RWPE1 (cell line): ENCODE results near the gene LMTK3.

Experiments
- CTCF ChIA-PET: fragments of 350-600 bp; sonication (Branson Sonifier 250); formaldehyde crosslinking; extraction: SDS; loops from one replicate; lab custom pipeline; 2021; lab: Yijun Ruan, JAX
- POLR2A ChIA-PET: fragments of 400-600 bp; formaldehyde crosslinking; extraction: SDS; loops from one replicate; lab custom pipeline; 2020; ENCODE audit warnings: antibody characterized with exemption; ENCODE audit not compliant: low non-redundant PET; lab: Yijun Ruan, JAX
- DNase-seq: peaks from one replicate; pipeline ENCODE4 v3.0.0; 2012; ENCODE audit warnings: low spot score
- H3K27ac ChIP-seq: fragments of 450-650 bp; 2 replicates; pipeline ENCODE4 v1.5.1; 2017
- TF ChIP-seq, protein P1 (sequence below): fragments of 450-650 bp; conservative IDR thresholded peaks from 2 replicates; pipeline ENCODE4 v1.5.1; 2017; ENCODE audit warnings: low read depth, mild to moderate bottlenecking

LMTK3 gene, protein sequence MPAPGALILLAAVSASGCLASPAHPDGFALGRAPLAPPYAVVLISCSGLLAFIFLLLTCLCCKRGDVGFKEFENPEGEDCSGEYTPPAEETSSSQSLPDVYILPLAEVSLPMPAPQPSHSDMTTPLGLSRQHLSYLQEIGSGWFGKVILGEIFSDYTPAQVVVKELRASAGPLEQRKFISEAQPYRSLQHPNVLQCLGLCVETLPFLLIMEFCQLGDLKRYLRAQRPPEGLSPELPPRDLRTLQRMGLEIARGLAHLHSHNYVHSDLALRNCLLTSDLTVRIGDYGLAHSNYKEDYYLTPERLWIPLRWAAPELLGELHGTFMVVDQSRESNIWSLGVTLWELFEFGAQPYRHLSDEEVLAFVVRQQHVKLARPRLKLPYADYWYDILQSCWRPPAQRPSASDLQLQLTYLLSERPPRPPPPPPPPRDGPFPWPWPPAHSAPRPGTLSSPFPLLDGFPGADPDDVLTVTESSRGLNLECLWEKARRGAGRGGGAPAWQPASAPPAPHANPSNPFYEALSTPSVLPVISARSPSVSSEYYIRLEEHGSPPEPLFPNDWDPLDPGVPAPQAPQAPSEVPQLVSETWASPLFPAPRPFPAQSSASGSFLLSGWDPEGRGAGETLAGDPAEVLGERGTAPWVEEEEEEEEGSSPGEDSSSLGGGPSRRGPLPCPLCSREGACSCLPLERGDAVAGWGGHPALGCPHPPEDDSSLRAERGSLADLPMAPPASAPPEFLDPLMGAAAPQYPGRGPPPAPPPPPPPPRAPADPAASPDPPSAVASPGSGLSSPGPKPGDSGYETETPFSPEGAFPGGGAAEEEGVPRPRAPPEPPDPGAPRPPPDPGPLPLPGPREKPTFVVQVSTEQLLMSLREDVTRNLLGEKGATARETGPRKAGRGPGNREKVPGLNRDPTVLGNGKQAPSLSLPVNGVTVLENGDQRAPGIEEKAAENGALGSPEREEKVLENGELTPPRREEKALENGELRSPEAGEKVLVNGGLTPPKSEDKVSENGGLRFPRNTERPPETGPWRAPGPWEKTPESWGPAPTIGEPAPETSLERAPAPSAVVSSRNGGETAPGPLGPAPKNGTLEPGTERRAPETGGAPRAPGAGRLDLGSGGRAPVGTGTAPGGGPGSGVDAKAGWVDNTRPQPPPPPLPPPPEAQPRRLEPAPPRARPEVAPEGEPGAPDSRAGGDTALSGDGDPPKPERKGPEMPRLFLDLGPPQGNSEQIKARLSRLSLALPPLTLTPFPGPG (N-terminal part only)

DNA sequence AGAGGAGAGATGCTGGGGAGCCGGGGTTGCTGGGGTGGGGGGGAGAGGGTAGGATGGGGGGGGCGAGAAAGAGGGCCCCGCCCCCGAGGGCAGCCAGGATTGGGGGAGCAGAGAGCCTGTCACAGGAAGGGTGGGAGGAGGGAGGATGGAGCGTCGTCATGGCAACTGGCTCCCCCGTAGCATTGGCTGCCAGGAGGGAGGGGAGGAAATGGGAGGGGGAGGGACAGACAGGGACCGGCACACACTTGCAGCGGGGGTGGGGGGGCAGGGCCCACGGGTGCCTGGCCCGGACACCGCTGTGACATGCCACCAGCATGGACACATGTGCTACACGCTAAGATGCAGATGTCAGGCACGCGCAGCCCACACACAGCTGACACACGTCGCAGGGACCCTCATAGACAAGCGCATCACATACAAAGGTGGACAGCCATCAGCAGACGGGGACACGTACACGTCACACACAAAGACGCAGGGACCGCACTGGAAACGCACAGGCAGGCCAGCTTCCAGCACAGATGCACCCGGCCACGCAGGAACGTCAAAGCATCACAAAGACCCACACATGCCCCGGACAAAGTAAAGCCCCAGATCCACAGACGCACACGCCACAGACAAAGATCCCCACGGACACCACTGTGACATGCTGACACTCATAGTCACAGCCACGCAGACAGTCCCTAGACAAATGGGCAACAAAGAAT is at the start of gene LMTK3:
TSS of gene LMTK3 (minus strand) at position 36 of the 704 bp plus-strand sequence. CDS start 259 bp downstream, outside the sequence.
- POLR2A ChIA-PET, result no interaction called here
- no peak within 1 kb of the TSS for H3K27ac ChIP-seq
- TF ChIP-seq, protein P1, sequence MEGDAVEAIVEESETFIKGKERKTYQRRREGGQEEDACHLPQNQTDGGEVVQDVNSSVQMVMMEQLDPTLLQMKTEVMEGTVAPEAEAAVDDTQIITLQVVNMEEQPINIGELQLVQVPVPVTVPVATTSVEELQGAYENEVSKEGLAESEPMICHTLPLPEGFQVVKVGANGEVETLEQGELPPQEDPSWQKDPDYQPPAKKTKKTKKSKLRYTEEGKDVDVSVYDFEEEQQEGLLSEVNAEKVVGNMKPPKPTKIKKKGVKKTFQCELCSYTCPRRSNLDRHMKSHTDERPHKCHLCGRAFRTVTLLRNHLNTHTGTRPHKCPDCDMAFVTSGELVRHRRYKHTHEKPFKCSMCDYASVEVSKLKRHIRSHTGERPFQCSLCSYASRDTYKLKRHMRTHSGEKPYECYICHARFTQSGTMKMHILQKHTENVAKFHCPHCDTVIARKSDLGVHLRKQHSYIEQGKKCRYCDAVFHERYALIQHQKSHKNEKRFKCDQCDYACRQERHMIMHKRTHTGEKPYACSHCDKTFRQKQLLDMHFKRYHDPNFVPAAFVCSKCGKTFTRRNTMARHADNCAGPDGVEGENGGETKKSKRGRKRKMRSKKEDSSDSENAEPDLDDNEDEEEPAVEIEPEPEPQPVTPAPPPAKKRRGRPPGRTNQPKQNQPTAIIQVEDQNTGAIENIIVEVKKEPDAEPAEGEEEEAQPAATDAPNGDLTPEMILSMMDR, result no peak
- CTCF ChIA-PET, result interaction anchor here (0.7 kb wide), 1 partner anchor 96 kb away, joined by 3 read pairs; no protein-coding TSS in a partner anchor
- DNase-seq, result peak; percentile 50

DNA sequence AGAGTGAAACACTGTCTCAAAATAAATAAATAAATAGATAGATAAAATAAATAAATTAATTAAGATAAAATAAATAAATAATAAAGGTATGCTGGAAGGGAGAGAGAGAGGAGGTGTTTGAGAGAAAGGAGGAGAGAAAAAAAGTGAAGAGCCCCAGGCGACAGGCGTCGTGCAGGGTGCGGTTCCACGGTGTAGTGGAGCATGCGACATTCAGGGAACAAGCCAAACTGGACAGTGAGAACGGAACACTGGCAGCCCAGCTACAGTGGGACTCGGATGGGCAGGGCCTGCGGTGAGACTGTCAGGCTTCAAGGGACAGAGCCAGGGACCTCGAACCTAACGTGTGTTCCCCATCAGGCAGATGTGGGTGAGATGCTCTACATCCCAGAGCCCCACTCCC is 49.8 kb upstream of the LMTK3 start:
- DNase-seq, result no peak
- ChIA-PET CTCF (no interaction called here), POLR2A (no interaction called here)
- TF ChIP-seq, protein P1, result no peak
- no peak overlapping the region for H3K27ac ChIP-seq

DNA sequence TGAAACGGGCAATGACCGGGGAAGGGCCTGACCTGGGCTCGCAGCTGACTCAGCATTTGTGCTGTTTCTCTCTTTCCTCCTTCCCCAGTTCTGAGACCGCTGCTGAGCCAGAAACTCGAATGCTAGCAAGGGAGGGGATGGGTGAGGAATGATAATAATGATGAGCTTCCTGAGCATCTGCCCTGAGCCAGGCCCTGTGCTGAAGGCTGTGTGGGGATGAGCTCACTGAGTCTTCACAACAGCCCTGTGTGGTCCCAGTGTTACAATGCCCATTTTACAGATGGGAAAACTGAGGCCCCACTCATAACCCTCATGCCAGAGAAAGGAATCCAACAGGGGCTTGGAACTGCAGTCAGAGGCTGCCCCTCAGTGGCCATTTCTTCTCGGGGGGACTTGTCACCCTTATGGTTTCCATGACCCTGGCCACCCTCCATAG is 48.5 kb upstream of the LMTK3 start:
- TF ChIP-seq, protein P1, result no peak
- H3K27ac ChIP-seq, result no peak overlapping the region
- no peak for DNase-seq
- ChIA-PET POLR2A (no interaction called here), CTCF (interaction anchor here (1.1 kb wide), 1 partner anchor 54 kb away, joined by 3 read pairs; no protein-coding TSS in a partner anchor)

DNA sequence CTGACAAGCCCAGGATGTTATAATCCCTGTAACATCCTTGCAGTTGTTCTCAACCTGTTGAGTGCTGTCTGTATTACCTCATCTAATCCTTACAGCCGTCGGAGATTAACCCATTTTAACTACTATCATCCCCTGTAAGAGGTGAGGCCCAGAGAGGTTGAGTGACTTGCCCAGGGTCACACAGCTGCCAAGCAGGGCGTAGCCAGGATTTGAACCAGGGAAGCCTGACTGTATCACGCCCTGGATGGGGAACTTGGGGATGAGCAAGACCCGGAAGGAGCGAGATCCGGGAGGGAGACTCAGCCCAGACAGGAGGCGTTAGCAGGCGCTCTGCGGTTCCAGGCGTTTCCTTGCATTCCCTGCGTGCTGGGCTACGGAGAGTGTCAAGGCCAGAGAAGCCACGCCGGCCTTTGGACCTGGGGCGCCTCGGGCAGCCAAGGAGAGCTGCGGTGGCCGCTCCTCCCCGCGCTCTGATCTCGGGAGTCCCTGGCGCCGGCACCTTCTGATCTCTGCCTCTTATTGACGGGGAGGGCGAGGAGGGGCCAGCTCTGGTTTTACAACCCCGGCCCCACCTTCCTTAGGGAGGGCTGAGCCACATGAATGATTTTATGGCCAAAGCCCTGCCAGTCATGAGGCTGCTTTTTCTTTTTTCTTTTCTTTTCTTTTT is 46.5 kb upstream of the LMTK3 start:
- peak overlapping the region; percentile 31; the same call in 1 of the 2 replicates for H3K27ac ChIP-seq
- TF ChIP-seq, protein P1, result no peak
- no peak for DNase-seq
- POLR2A ChIA-PET, result no interaction called here
- CTCF ChIA-PET, result interaction anchor here (0.6 to 0.7 kb wide), 2 partner anchors 12 to 26 kb away, joined by 3 read pairs; no protein-coding TSS in a partner anchor

DNA sequence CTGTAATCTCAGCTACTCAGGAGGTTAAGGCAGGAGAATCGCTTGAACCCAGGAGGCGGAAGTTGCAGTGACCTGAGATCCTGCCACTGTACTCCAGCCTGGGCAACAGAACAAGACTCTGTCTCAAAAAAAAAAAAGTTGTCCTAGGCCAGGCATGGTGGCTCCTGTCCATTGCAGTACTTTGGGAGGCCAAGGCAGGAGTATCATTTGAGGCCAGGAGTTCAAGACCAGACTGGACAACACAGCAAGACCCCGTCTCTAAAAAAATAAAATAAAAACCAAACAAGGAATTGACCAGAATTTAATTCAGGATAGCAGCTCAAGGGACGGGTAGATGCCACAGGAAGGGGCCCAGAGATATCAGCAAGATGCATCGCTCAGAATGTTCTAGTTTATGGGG is 45.2 kb upstream of the LMTK3 start:
- H3K27ac ChIP-seq, result peak overlapping the region; percentile 59
- ChIA-PET POLR2A (no interaction called here), CTCF (interaction anchor here (0.6 to 0.7 kb wide), 2 partner anchors 52 to 106 kb away, joined by 3 read pairs; no protein-coding TSS in a partner anchor)
- DNase-seq, result no peak
- TF ChIP-seq, protein P1, result no peak
